Heart right ventricle (tissue), 16 donors: Measurements from ENCODE around the gene PGAP6. TPM values are rescaled to one million over a fixed set of nuclear protein-coding genes. Genes with fewer than 3 reads are reported as not detected.

ENCODE experiments used
- ATAC-seq, 8 donors: fragments of 200-7000 bp; cut with Tn5 transposase; one replicate each; pipeline ENCODE4 v1.9.1; 2020; ENCODE audit warnings: mild to moderate bottlenecking in 8 of 8, moderate library complexity in 8 of 8, moderate number of reproducible peaks in 1 of 8
- DNase-seq, 2 donors: peaks; one replicate each; pipeline ENCODE4 v3.0.0-alpha.2; 2020
- H3K27ac ChIP-seq, 10 donors: fragments of 200-600 bp; sonication (generic) in 2 of 10; one replicate each; pipeline versions ENCODE4 v1.5.0 to v1.8.0; 2020 to 2022; ENCODE audit warnings: mild to moderate bottlenecking in 3 of 10
- H3K27me3 ChIP-seq, 7 donors: fragments of 200-600 bp; one replicate each; pipeline ENCODE4 v1.8.0; 2021 to 2022; ENCODE audit warnings: mild to moderate bottlenecking in 2 of 7
- H3K36me3 ChIP-seq, 9 donors: fragments of 200-600 bp; sonication (generic) in 1 of 9; one replicate each; pipeline versions ENCODE4 v1.5.0 to v1.8.0; 2020 to 2022; ENCODE audit warnings: mild to moderate bottlenecking in 2 of 9
- H3K4me1 ChIP-seq, 9 donors: fragments of 200-600 bp; sonication (generic) in 1 of 9; one replicate each; pipeline versions ENCODE4 v1.5.0 to v1.8.0; 2020 to 2022; ENCODE audit warnings: mild to moderate bottlenecking in 4 of 9
- H3K4me3 ChIP-seq, 10 donors: fragments of 200-600 bp; sonication (generic) in 2 of 10; one replicate each; pipeline versions ENCODE4 v1.5.0 to v1.8.0; 2020 to 2022; ENCODE audit warnings: mild to moderate bottlenecking in 7 of 10, moderate library complexity in 2 of 10
- H3K9me3 ChIP-seq, 11 donors: fragments of 200-600 bp in 10 of 11; sonication (generic) in 2 of 11; one replicate each; pipeline versions ENCODE4 v1.5.0 to v1.8.0; 2013 to 2022; ENCODE audit warnings: mild to moderate bottlenecking in 2 of 11, control low read depth in 1 of 11, moderate library complexity in 1 of 11
- CTCF ChIP-seq, 9 donors: fragments of 200-600 bp; sonication (generic) in 2 of 9; IDR thresholded peaks; one replicate each; pipeline versions ENCODE4 v1.5.0 to v1.8.0; 2021 to 2022; ENCODE audit warnings: antibody characterized with exemption in 9 of 9, mild to moderate bottlenecking in 5 of 9, moderate library complexity in 1 of 9
- WGBS, 2 donors: extraction: QIAGEN DNeasy Blood & Tissue Kit; methylation state at CpG; one replicate each; pipeline ENCODE4 v1.1.7; 2013; ENCODE audit warnings: inconsistent platforms in 1 of 2; 5-methylcytosine and 5-hydroxymethylcytosine counted together
- intact Hi-C, 10 donors: fragments of 100-400 bp; cut with DNase I; formaldehyde crosslinking; loops; one replicate each; pipeline versions ENCODE4 v1.11.1 to v1.14.2; 2022
- polyA plus RNA-seq, 2 donors: library from polyadenylated mRNA; stranded (reverse); fragments of 200-250 nt; gene quantifications; one replicate each; pipeline ENCODE4 v1.2.3, GENCODE V29; 2013
- total RNA-seq, 10 donors: library from RNA; stranded (reverse); fragmentation: NEBNext Ultra II Directional in 3 of 10; extraction: Animal tissue kit (Norgen Biotek cat#: 25700) in 3 of 10; gene quantifications; one replicate each; pipeline versions ENCODE4 v1.2.1 to v1.2.4, GENCODE V29; 2021 to 2023
- donor health status: Arrhythmogenic right ventricular cardiomyopathy.
- donor health status: ischemic (EF 13 %, LVEDD 7.1; RV severe dilation, severe dysfunction).
- donor health status: healthy with polysubstance abuse.
- donor health status: DM: no; HTN: yes; CAD: no.
- donor health status: DM: no; HTN: no; CAD: no.
- donor health status: ischemic (EF 25% LVEDD 6.9; RV normal size, moderate dysfunction).
- donor health status: ischemic (EF 25% LVEDD 5.7; RV mildly dilated, moderate dysfunction).
- donor health status: healthy.
- donor health status: DM: yes; HTN: yes; CAD: no.
- donor health status: Ischemic cardiomyopathy.
- donor health status: ischemic (EF 35%, LVEDD 5.7; RV mildly dilated, moderate dysfunction).
- donor health status: nonischemic (EF 11% LVEDD 7.7; RV severe dilation, severe dysfunction).
- donor health status: DM: yes; HTN: yes; CAD: no.
- donor health status: PGD.
- donor health status: ischemic (EF 29% LVEDD 5.4; RV normal size, mild dysfunction).
- donor health status: nonischemic (EF 23%, LVEDD 6.1; RV moderate dilation, normal function).

The PGAP6 gene
- total and polyA plus RNA-seq, 12 donors, result 27.1 to 57.3 (median 33.1) TPM

- Histone ChIP-seq H3K27me3 (no peaks in the 10 kb centered on the region), H3K36me3 (no peaks in the 10 kb centered on the region), H3K4me3 (peak overlapping the region in 8 of 10 donors; percentile 66 to 99 (median 90)), H3K27ac (peak overlapping the region in 9 of 10 donors; percentile 18 to 88 (median 59)), H3K9me3 (no peaks in the 10 kb centered on the region), H3K4me1 (peaks cover 0 to 65% (median 40%) of the 10 kb centered on the region in 9 donors)
- ATAC-seq (peak in 5 of 8 donors; percentile 3 to 31 (median 14)), DNase-seq (peak in 1 of 2 donors; percentile 17)
- no peak for TF ChIP-seq CTCF (IDR thresholded peaks at IDR 0.05)
- intact Hi-C loops, result loop anchor here in 1 of 10 donors (2.0 kb wide), 1 partner anchor 17 kb away; the partner anchor contains the start of gene DECR2
- WGBS, 2 donors, result 44 to 51% methylated on average over 33 of the region's 33 CpGs
Observed at GRCh38 chr16:383326-384051, 1.7 kb upstream of the PGAP6 start.

GRCh38 chr16:381012-381788, 578 bp downstream of the PGAP6 start:
- H3K36me3 ChIP-seq, result peaks cover 0 to 17% (median 5%) of the 10 kb centered on the region in 9 donors
- TF ChIP-seq CTCF (IDR thresholded peaks at IDR 0.05), result no peak
- peaks cover 0 to 52% (median 35%) of the 10 kb centered on the region in 9 donors for H3K4me1 ChIP-seq
- DNase-seq, result peak in 1 of 2 donors; percentile 54
- no peaks in the 10 kb centered on the region for H3K27me3 ChIP-seq
- no peaks in the 10 kb centered on the region for H3K9me3 ChIP-seq
- intact Hi-C loops, result no loop called here
- H3K4me3 ChIP-seq, result peak overlapping the region; percentile 53 to 99 (median 91)
- peak; percentile 16 to 48 (median 32) for ATAC-seq
- peak overlapping the region; percentile 35 to 90 (median 79) for H3K27ac ChIP-seq
- WGBS, 2 donors, result 0 to 1% methylated on average over 58 to 72 of the region's 73 CpGs

- no peak for DNase-seq
- Histone ChIP-seq H3K4me3 (peak overlapping the region; percentile 53 to 99 (median 91)), H3K9me3 (no peaks in the 10 kb centered on the region), H3K27ac (peak overlapping the region in 8 of 10 donors; percentile 63 to 90 (median 80)), H3K36me3 (peaks cover 0 to 22% (median 10%) of the 10 kb centered on the region in 9 donors), H3K27me3 (no peaks in the 10 kb centered on the region), H3K4me1 (peaks cover 0 to 52% (median 35%) of the 10 kb centered on the region in 9 donors)
- peak in 7 of 8 donors; percentile 7 to 44 (median 27) for ATAC-seq
- WGBS, 2 donors, result 6 to 11% methylated on average over 12 of the region's 12 CpGs
- TF ChIP-seq CTCF (IDR thresholded peaks at IDR 0.05), result no peak
- intact Hi-C loops, result no loop called here
Observed at GRCh38 chr16:380762-381011, 1.1 kb downstream of the PGAP6 start.

- Histone ChIP-seq H3K27ac (peak overlapping the region in 4 of 10 donors; percentile 63 to 90 (median 79)), H3K4me3 (peak overlapping the region in 9 of 10 donors; percentile 63 to 99 (median 92)), H3K36me3 (peaks cover 0 to 27% (median 13%) of the 10 kb centered on the region in 9 donors), H3K4me1 (peaks cover 0 to 52% (median 35%) of the 10 kb centered on the region in 9 donors), H3K27me3 (no peaks in the 10 kb centered on the region), H3K9me3 (no peaks in the 10 kb centered on the region)
- WGBS, 2 donors, result 80 to 88% methylated on average over 27 of the region's 27 CpGs
- ATAC-seq (no peak), DNase-seq (no peak)
- TF ChIP-seq CTCF (IDR thresholded peaks at IDR 0.05), result no peak
- intact Hi-C loops, result no loop called here
Observed at GRCh38 chr16:379961-380761, 1.6 kb downstream of the PGAP6 start.
